HEK293 (cell line): Measurements from ENCODE around the gene POLR1H.

Experiments used
- CTCF ChIP-seq: fragments of 450-650 bp; formaldehyde crosslinking; IDR thresholded peaks from 2 replicates; pipeline ENCODE4 v1.5.1; 2016; ENCODE audit warnings: missing biosample characterization, missing genetic modification characterization
- HIC1 ChIP-seq: fragments of 450-650 bp; formaldehyde crosslinking; IDR thresholded peaks from 2 replicates; pipeline ENCODE4 v1.5.1; 2016; ENCODE audit warnings: missing biosample characterization, missing genetic modification characterization
- HOXD13 ChIP-seq: sonication (generic); formaldehyde crosslinking; IDR thresholded peaks from 2 replicates; pipeline ENCODE4 v1.8.0; 2022; ENCODE audit warnings: missing genetic modification reagents, borderline replicate concordance
- INSM2 ChIP-seq: fragments of 450-650 bp; formaldehyde crosslinking; IDR thresholded peaks from 2 replicates; pipeline ENCODE4 v1.5.1; 2016; ENCODE audit warnings: missing biosample characterization, missing genetic modification characterization
- KLF10 ChIP-seq: fragments of 450-650 bp; IDR thresholded peaks from 2 replicates; pipeline ENCODE4 v1.5.1; 2018; ENCODE audit warnings: missing biosample characterization, mild to moderate bottlenecking, missing genetic modification characterization
- OSR2 ChIP-seq: fragments of 450-650 bp; formaldehyde crosslinking; IDR thresholded peaks from 2 replicates; pipeline ENCODE4 v1.5.1; 2016; ENCODE audit warnings: missing biosample characterization, missing genetic modification characterization
- PRDM4 ChIP-seq: fragments of 450-650 bp; formaldehyde crosslinking; IDR thresholded peaks from 2 replicates; pipeline ENCODE4 v1.5.1; 2017; ENCODE audit warnings: missing biosample characterization, missing genetic modification characterization
- SCRT1 ChIP-seq: fragments of 450-650 bp; formaldehyde crosslinking; IDR thresholded peaks from 2 replicates; pipeline ENCODE4 v1.5.1; 2016; ENCODE audit warnings: missing biosample characterization, missing genetic modification characterization, borderline replicate concordance
- TSHZ1 ChIP-seq: fragments of 450-650 bp; formaldehyde crosslinking; IDR thresholded peaks from 2 replicates; pipeline ENCODE4 v1.5.1; 2016; ENCODE audit warnings: missing biosample characterization, missing genetic modification characterization, borderline replicate concordance
- WT1 ChIP-seq: fragments of 450-650 bp; formaldehyde crosslinking; IDR thresholded peaks from 2 replicates; pipeline ENCODE4 v1.5.1; 2016; ENCODE audit warnings: missing biosample characterization, missing genetic modification characterization
- ZBTB17 ChIP-seq: fragments of 450-650 bp; formaldehyde crosslinking; IDR thresholded peaks from 2 replicates; pipeline ENCODE4 v1.5.1; 2016; ENCODE audit warnings: missing biosample characterization, missing genetic modification characterization
- ZBTB6 ChIP-seq: fragments of 450-650 bp; formaldehyde crosslinking; IDR thresholded peaks from 2 replicates; pipeline ENCODE4 v1.5.1; 2017; ENCODE audit warnings: missing biosample characterization, missing genetic modification characterization
- ZFHX2 ChIP-seq: fragments of 450-650 bp; formaldehyde crosslinking; conservative IDR thresholded peaks from 2 replicates; pipeline ENCODE4 v1.5.1; 2016; ENCODE audit warnings: missing biosample characterization, missing genetic modification characterization
- ZIC2 ChIP-seq: fragments of 450-650 bp; formaldehyde crosslinking; IDR thresholded peaks from 2 replicates; pipeline ENCODE4 v1.5.1; 2016; ENCODE audit warnings: missing biosample characterization, missing genetic modification characterization
- ZNF132 ChIP-seq: fragments of 450-650 bp; formaldehyde crosslinking; IDR thresholded peaks from 2 replicates; pipeline ENCODE4 v1.5.1; 2017; ENCODE audit warnings: missing biosample characterization, missing genetic modification characterization, borderline replicate concordance
- ZNF24 ChIP-seq: fragments of 450-650 bp; formaldehyde crosslinking; IDR thresholded peaks from 2 replicates; pipeline ENCODE4 v1.5.1; 2016; ENCODE audit warnings: missing biosample characterization, missing genetic modification characterization
- ZNF311 ChIP-seq: fragments of 450-650 bp; formaldehyde crosslinking; IDR thresholded peaks from 2 replicates; pipeline ENCODE4 v1.5.1; 2017; ENCODE audit warnings: missing biosample characterization, missing genetic modification characterization, borderline replicate concordance
- ZNF548 ChIP-seq: fragments of 450-650 bp; formaldehyde crosslinking; IDR thresholded peaks from 2 replicates; pipeline ENCODE4 v1.5.1; 2016; ENCODE audit warnings: missing biosample characterization, missing genetic modification characterization
- ZNF560 ChIP-seq: fragments of 450-650 bp; formaldehyde crosslinking; IDR thresholded peaks from 2 replicates; pipeline ENCODE4 v1.5.1; 2017; ENCODE audit warnings: missing biosample characterization, missing genetic modification characterization, borderline replicate concordance
- ZNF571 ChIP-seq: fragments of 450-650 bp; formaldehyde crosslinking; IDR thresholded peaks from 2 replicates; pipeline ENCODE4 v1.5.0; 2017; ENCODE audit warnings: missing biosample characterization, missing genetic modification characterization
- ZNF580 ChIP-seq: fragments of 450-650 bp; formaldehyde crosslinking; IDR thresholded peaks from 2 replicates; pipeline ENCODE4 v1.5.1; 2016; ENCODE audit warnings: missing biosample characterization, missing genetic modification characterization
- ZNF843 ChIP-seq: fragments of 450-650 bp; formaldehyde crosslinking; IDR thresholded peaks from 2 replicates; pipeline ENCODE4 v1.5.1; 2016; ENCODE audit warnings: missing biosample characterization, missing genetic modification characterization
- ZSCAN16 ChIP-seq: fragments of 450-650 bp; formaldehyde crosslinking; IDR thresholded peaks from 2 replicates; pipeline ENCODE4 v1.5.1; 2016; ENCODE audit warnings: missing biosample characterization, missing genetic modification characterization
- ZSCAN4 ChIP-seq: fragments of 450-650 bp; formaldehyde crosslinking; IDR thresholded peaks from 2 replicates; pipeline ENCODE4 v1.5.1; 2017; ENCODE audit warnings: missing biosample characterization, missing genetic modification characterization

The POLR1H gene

GRCh38 chr6:30061092-30061857, at the start of gene POLR1H (continued):
- 0 out of 2 replicates have a peak, but pooled peaks have one; percentile 11 for TF ChIP-seq PRDM4
- no peak for TF ChIP-seq ZNF580
- peak; percentile 63 for TF ChIP-seq ZNF843 (tag by site-specific recombination)
- TF ChIP-seq ZSCAN4 (tag by site-specific recombination) = 0 out of 2 replicates have a peak, but pooled peaks have one; percentile 23
- TF ChIP-seq ZNF560 = no peak
- no peak for TF ChIP-seq ZSCAN16 (tag by site-specific recombination)
- no peak for TF ChIP-seq OSR2
- no peak for TF ChIP-seq ZNF132 (tag by site-specific recombination)
- peak; percentile 60; the same call in 1 of the 2 replicates for TF ChIP-seq ZIC2 (tag by site-specific recombination)
- TF ChIP-seq ZNF311 (tag by site-specific recombination) = no peak
- TF ChIP-seq SCRT1 (tag by site-specific recombination) = no peak
- TF ChIP-seq INSM2 (tag by site-specific recombination) = peak; percentile 80
- peak; percentile 22; the same call in 1 of the 2 replicates for TF ChIP-seq ZFHX2 (tag by site-specific recombination)
- TF ChIP-seq CTCF (tag by site-specific recombination) = no peak
- TF ChIP-seq ZNF548 = no peak
- peak; percentile 85; the same call in 1 of the 2 replicates for TF ChIP-seq ZNF24 (tag by site-specific recombination)
- TF ChIP-seq WT1 (tag by site-specific recombination) = peak; percentile 62
- TF ChIP-seq ZBTB17 (tag by site-specific recombination) = peak; percentile 86
- TF ChIP-seq HOXD13 = peak; percentile 28; the same call in 1 of the 2 replicates
- TF ChIP-seq ZNF571 = no peak
- peak; percentile 55; the same call in 1 of the 2 replicates for TF ChIP-seq TSHZ1
- peak; percentile 96 for TF ChIP-seq ZBTB6 (tag by site-specific recombination)
- peak; percentile 76; the same call in 1 of the 2 replicates for TF ChIP-seq KLF10 (tag by site-specific recombination)
- TF ChIP-seq HIC1 (tag by site-specific recombination) = peak; percentile 69
